Ascending aorta (tissue), 2 donors: Measurements from ENCODE around the gene TDRD7. TPM values are rescaled to one million over a fixed set of nuclear protein-coding genes. Genes with fewer than 3 reads are reported as not detected.

Experiments
- DNase-seq, 2 donors: peaks; one replicate each; pipeline ENCODE4 v3.0.0-alpha.2; 2019; ENCODE audit warnings: low spot score in 2 of 2
- H3K27ac ChIP-seq, 2 donors: fragments of 200-600 bp; sonication (generic); one replicate each; pipeline ENCODE4 v1.5.1; 2016 to 2017; ENCODE audit warnings: mild to moderate bottlenecking in 1 of 2
- H3K27me3 ChIP-seq: fragments of 200-600 bp; sonication (generic); one replicate; pipeline ENCODE4 v1.5.1; 2017
- H3K36me3 ChIP-seq, 2 donors: fragments of 200-600 bp; sonication (generic); one replicate each; pipeline ENCODE4 v1.5.1; 2016
- H3K4me1 ChIP-seq, 2 donors: fragments of 200-600 bp; sonication (generic); one replicate each; pipeline ENCODE4 v1.5.1; 2016 to 2017; ENCODE audit warnings: mild to moderate bottlenecking in 1 of 2
- H3K4me3 ChIP-seq, 2 donors: fragments of 200-600 bp; sonication (generic); one replicate each; pipeline ENCODE4 v1.5.1; 2016 to 2017; ENCODE audit warnings: mild to moderate bottlenecking in 1 of 2
- H3K9me3 ChIP-seq, 2 donors: fragments of 200-600 bp; sonication (generic); one replicate each; pipeline ENCODE4 v1.5.1; 2016
- CTCF ChIP-seq, 3 experiments: fragments of 200-600 bp in 2 of 3; fragments of 450-650 bp in 1 of 3; sonication (generic) in 2 of 3; IDR thresholded peaks; one replicate each; pipeline ENCODE4 v1.5.1; 2016 to 2019; ENCODE audit warnings: antibody characterized with exemption in 3 of 3, mild to moderate bottlenecking in 1 of 3, moderate library complexity in 1 of 3
- intact Hi-C: fragments of 100-400 bp; cut with DNase I; formaldehyde crosslinking; loops from one replicate; pipeline ENCODE4 v1.15.1; 2023
- total RNA-seq: library from RNA; depleted of rRNA; stranded (reverse); fragments of >200 nt; gene quantifications from one replicate; pipeline ENCODE4 v1.1.0, GENCODE V29; 2016

Gene TDRD7
- total RNA-seq, 1 donor from 2014 or later, result 3.0 TPM

DNA sequence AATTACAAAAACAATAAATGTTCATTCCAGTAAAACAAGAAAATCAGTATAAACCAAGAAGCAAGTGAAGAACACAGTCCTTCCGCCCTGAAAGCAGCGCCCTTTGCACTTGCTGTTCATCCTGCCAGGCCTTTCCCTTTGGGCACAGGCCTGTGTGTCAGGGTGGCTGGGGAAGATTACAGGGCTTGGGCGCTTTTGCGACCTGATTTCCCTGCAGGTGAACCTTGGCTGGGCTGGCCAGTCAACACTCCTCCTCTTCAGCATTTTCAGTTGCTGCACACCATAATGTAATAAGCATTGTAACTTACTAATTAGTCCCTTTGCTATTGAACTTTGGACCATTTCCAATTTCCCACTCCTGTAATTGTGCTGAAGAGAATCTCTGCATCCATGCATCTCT is 38.6 kb upstream of the TDRD7 start:
- Histone ChIP-seq H3K4me1 (no peaks in the 10 kb centered on the region), H3K36me3 (peaks cover 7 to 26% of the 10 kb centered on the region in 2 donors), H3K27me3 (no peaks in the 10 kb centered on the region), H3K9me3 (peaks cover 0 to 7% of the 10 kb centered on the region in 2 donors), H3K27ac (no peak overlapping the region), H3K4me3 (no peak overlapping the region)
- TF ChIP-seq CTCF (IDR thresholded peaks at IDR 0.05), result no peak
- DNase-seq, result no peak
- intact Hi-C loops, result no loop called here

- intact Hi-C loops, result no loop called here
- H3K27me3 ChIP-seq, result no peaks in the 10 kb centered on the region
- no peak overlapping the region for H3K4me3 ChIP-seq
- peaks cover 5 to 22% of the 10 kb centered on the region in 2 donors for H3K36me3 ChIP-seq
- no peaks in the 10 kb centered on the region for H3K4me1 ChIP-seq
- TF ChIP-seq CTCF (IDR thresholded peaks at IDR 0.05), result no peak
- no peak for DNase-seq
- no peaks in the 10 kb centered on the region for H3K9me3 ChIP-seq
- no peak overlapping the region for H3K27ac ChIP-seq
These were observed 37.1 kb upstream of the TDRD7 start for GRCh38 chr9:97374811-97375210.

DNA sequence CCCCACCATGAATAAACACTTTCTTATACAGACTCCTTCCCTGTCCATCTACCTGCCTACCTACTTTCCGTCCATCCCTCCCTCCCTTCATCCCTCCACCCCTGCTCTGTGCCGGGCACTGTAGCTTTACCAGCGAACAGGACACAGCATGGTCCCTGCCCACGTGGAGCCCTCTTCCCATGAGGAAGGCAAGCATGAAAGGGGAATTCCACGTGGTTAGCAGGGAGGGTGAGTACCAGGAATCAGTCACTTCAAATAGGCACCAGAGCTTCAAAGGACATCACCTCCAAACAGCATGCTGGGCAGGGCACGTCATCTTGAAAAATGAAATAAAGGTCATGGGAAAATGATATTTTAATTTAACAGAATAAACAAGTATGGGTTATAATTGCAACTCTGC is 35.0 kb upstream of the TDRD7 start:
- Histone ChIP-seq H3K4me3 (no peak overlapping the region), H3K27me3 (no peaks in the 10 kb centered on the region), H3K27ac (no peak overlapping the region), H3K9me3 (no peaks in the 10 kb centered on the region), H3K36me3 (peaks cover 0 to 9% of the 10 kb centered on the region in 2 donors), H3K4me1 (no peaks in the 10 kb centered on the region)
- TF ChIP-seq CTCF (IDR thresholded peaks at IDR 0.05), result no peak
- intact Hi-C loops, result no loop called here
- DNase-seq, result no peak

- no peaks in the 10 kb centered on the region for H3K4me1 ChIP-seq
- TF ChIP-seq CTCF (IDR thresholded peaks at IDR 0.05), result no peak
- H3K4me3 ChIP-seq, result no peak overlapping the region
- H3K36me3 ChIP-seq, result no peaks in the 10 kb centered on the region
- H3K27ac ChIP-seq, result no peak overlapping the region
- no peaks in the 10 kb centered on the region for H3K9me3 ChIP-seq
- H3K27me3 ChIP-seq, result peaks cover 5% of the 10 kb centered on the region
- intact Hi-C loops, result no loop called here
- no peak for DNase-seq
These were observed 29.7 kb upstream of the TDRD7 start for GRCh38 chr9:97382099-97382718.

DNA sequence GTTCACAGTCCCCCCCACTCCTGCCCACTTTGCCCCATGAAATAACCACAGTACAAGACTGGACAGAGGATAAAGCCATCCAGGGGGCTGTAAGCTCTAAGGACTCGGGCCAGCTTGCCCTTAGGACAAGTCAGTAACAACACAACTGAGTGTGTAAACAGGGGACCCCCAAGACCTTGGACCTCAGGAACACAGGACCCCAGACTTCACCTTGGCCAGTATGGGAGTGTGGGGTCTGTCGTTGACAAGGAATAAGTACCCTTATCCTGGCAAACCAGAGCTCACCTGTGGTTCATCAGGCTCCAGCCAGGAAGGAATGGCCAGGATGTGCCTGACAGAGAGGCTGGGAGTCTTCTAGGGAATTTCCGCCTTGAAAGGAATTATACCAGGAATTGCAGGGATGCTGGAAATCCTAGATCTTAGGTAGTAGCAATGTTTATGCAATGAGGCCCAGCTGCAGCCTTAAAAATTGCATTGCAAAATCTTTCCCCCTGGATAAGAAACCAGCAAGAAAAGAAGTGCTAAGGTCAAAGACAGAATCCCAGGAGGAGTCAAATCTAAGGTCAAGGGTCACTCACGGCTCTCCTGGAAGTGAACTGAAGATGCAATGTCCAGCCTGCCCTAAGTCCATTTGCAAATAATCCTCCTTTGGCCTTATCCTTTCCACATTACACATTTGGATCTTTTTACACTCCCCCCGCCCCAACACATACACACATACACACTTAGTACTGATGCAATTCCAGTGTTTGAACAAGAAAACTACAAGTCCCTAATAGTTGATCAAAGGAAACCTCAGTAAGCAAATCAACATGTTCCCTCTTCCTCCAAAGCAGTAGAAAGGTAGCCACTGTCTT is 27.3 kb upstream of the TDRD7 start:
- intact Hi-C loops, result no loop called here
- TF ChIP-seq CTCF (IDR thresholded peaks at IDR 0.05), result no peak
- Histone ChIP-seq H3K9me3 (no peaks in the 10 kb centered on the region), H3K36me3 (no peaks in the 10 kb centered on the region), H3K4me1 (no peaks in the 10 kb centered on the region), H3K27ac (no peak overlapping the region), H3K4me3 (no peak overlapping the region), H3K27me3 (peaks cover 5% of the 10 kb centered on the region)
- DNase-seq, result no peak
